ENCODE data around the gene AKAP13. TPM values are rescaled to one million over a fixed set of nuclear protein-coding genes. Genes with fewer than 3 reads are reported as not detected.
"Not testable (repeated sequence)": the region's sequence is repeated elsewhere in the genome, so short reads cannot be mapped to it uniquely, and the experiment has no call there.

The AKAP13 gene
- total and polyA plus RNA-seq, 2 donors (not counting 1 experiment from before 2014, with no cell fraction given): 73.8 to 358 TPM

- Histone ChIP-seq H3K9me3 (ENCODE audit: control extremely low read depth in 1 of 3, control insufficient read depth in 2 of 3, insufficient read depth in 1 of 3, low read length in 2 of 3) (peaks cover 0 to 3% (median 0%) of the 10 kb centered on the region in 3 donors), H3K9ac (ENCODE audit: low read length) (peak overlapping the region; percentile 59), H2AFZ (ENCODE audit: insufficient read depth, low read depth, low read length, poor library complexity, severe bottlenecking) (peak overlapping the region; percentile 70), H4K20me1 (ENCODE audit: control insufficient read depth, insufficient read depth, low read length, poor library complexity, severe bottlenecking) (no peaks in the 10 kb centered on the region), H3K27me3 (replicated peaks in 1 of 4; ENCODE audit: control extremely low read depth in 1 of 4, control insufficient read depth in 3 of 4, insufficient read depth in 4 of 4, low read length in 3 of 4) (peaks cover 0 to 5% (median 0%) of the 10 kb centered on the region in 4 experiments), H3K4me1 (ENCODE audit: control insufficient read depth in 2 of 2, insufficient read depth in 2 of 2, low read length in 2 of 2) (peaks cover 18 to 25% of the 10 kb centered on the region in 2 donors), H3K27ac (ENCODE audit: low read length in 2 of 2) (peak overlapping the region in 1 of 2 donors; percentile 22), H3K79me2 (ENCODE audit: control insufficient read depth, insufficient read depth, low read length) (peaks cover 17% of the 10 kb centered on the region), H3K4me2 (replicated peaks; ENCODE audit: low read depth, low read length, poor library complexity, severe bottlenecking) (peak overlapping the region; percentile 80), H3K4me3 (ENCODE audit: control extremely low read depth in 1 of 5, extremely low read depth in 1 of 5, insufficient read depth in 1 of 5, low read depth in 2 of 5, low read length in 4 of 5) (peak overlapping the region; percentile 22 to 54 (median 52)), H3K36me3 (replicated peaks in 1 of 2; ENCODE audit: control extremely low read depth in 1 of 2, control insufficient read depth in 1 of 2, extremely low read depth in 1 of 2, insufficient read depth in 2 of 2, low read length in 1 of 2) (no peaks in the 10 kb centered on the region)
- Mint-ChIP-seq H3K4me1 (peaks cover 28% of the 10 kb centered on the region), H3K4me3 (peak overlapping the region; percentile 88), H3K27me3 (peaks cover 4% of the 10 kb centered on the region), H3K9me3 (ENCODE audit: insufficient read depth) (no peaks in the 10 kb centered on the region), H3K27ac (no peak overlapping the region)
- no peak for TF ChIP-seq CTCF (IDR thresholded peaks at IDR 0.05)
- no peak for TF ChIP-seq EZH2 (IDR thresholded peaks at IDR 0.05; ENCODE audit: borderline replicate concordance, insufficient read depth, low read depth, low read length, poor library complexity, severe bottlenecking)
- intact Hi-C loops (cut with micrococcal nuclease): loop anchor here (2.0 kb wide), 2 partner anchors 45 to 107 kb away; no protein-coding TSS in a partner anchor
- 82% methylated on average over 9 of the region's 15 CpGs for WGBS (ENCODE audit: insufficient coverage)
- ChIA-PET POLR2A (no interaction called here), CTCF (no interaction called here)
- DNase-seq (no peak), ATAC-seq (ENCODE audit: low read depth) (no peak)
These were observed 415.2 kb downstream of the AKAP13 start for GRCh38 chr15:85795337-85796305.

GRCh38 chr15:85796371-85796770, 416.0 kb downstream of the AKAP13 start:
- H3K27me3 ChIP-seq (replicated peaks in 1 of 4; ENCODE audit: control extremely low read depth in 1 of 4, control insufficient read depth in 3 of 4, insufficient read depth in 4 of 4, low read length in 3 of 4); H3K27ac ChIP-seq (ENCODE audit: low read length in 2 of 2); H3K4me3 Mint-ChIP-seq; H3K9ac ChIP-seq (ENCODE audit: low read length); intact Hi-C loops (cut with micrococcal nuclease); H3K36me3 ChIP-seq (replicated peaks in 1 of 2; ENCODE audit: control extremely low read depth in 1 of 2, control insufficient read depth in 1 of 2, extremely low read depth in 1 of 2, insufficient read depth in 2 of 2, low read length in 1 of 2); H3K9me3 ChIP-seq (ENCODE audit: control extremely low read depth in 1 of 3, control insufficient read depth in 2 of 3, insufficient read depth in 1 of 3, low read length in 2 of 3); H3K27me3 Mint-ChIP-seq; POLR2A ChIA-PET; H2AFZ ChIP-seq (ENCODE audit: insufficient read depth, low read depth, low read length, poor library complexity, severe bottlenecking); ATAC-seq (ENCODE audit: low read depth); DNase-seq; H3K27ac Mint-ChIP-seq; CTCF ChIA-PET; H4K20me1 ChIP-seq (ENCODE audit: control insufficient read depth, insufficient read depth, low read length, poor library complexity, severe bottlenecking); H3K4me2 ChIP-seq (replicated peaks; ENCODE audit: low read depth, low read length, poor library complexity, severe bottlenecking); H3K4me3 ChIP-seq (ENCODE audit: control extremely low read depth in 1 of 5, extremely low read depth in 1 of 5, insufficient read depth in 1 of 5, low read depth in 2 of 5, low read length in 4 of 5); H3K9me3 Mint-ChIP-seq (ENCODE audit: insufficient read depth): not testable (repeated sequence)
- Histone ChIP-seq H3K4me1 (ENCODE audit: control insufficient read depth in 2 of 2, insufficient read depth in 2 of 2, low read length in 2 of 2) (peaks cover 22 to 30% of the 10 kb centered on the region in 2 donors), H3K79me2 (ENCODE audit: control insufficient read depth, insufficient read depth, low read length) (peaks cover 17% of the 10 kb centered on the region)
- peaks cover 33% of the 10 kb centered on the region for H3K4me1 Mint-ChIP-seq
- WGBS (ENCODE audit: insufficient coverage): 98% methylated on average over 6 of the region's 7 CpGs

Small RNA genes within 50 kb of the gene (small RNA-seq; reads per million reads assigned to genes)
- gene AC021739.1 (ENCODE audit: insufficient read length, low read depth, low replicate concordance) (not detected), gene MIR1276 (ENCODE audit: insufficient read length, low read depth, low replicate concordance) (not detected), gene RNU6-1280P (ENCODE audit: insufficient read length, low read depth, low replicate concordance) (not detected), gene RNU7-79P (ENCODE audit: insufficient read length, low read depth, low replicate concordance) (not detected)

Measured in B cell (primary cell).